ENCODE measurements around the gene PIEZO1.

Gene PIEZO1

DNA sequence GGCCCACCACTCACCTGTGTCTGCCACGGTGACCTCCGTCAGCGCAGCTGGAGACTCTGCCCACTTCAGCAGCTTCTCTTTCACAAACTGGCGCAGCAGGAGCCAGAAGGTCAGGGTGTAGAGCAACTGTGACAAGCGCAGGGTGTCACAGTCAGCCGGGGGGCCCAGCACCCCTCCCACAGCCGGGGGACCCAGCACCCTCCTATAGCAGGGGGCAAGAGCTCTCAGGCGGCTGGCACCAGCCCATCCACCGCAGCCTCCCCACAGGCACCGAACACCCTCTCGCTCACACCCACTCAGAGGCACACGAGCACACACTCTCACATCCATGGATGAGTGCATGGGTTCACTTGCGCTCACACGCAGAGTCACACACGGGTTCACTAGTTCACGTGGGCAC lies 49.9 kb downstream of the PIEZO1 start:
- no peak overlapping the region for H3K4me3 Mint-ChIP-seq

DNA sequence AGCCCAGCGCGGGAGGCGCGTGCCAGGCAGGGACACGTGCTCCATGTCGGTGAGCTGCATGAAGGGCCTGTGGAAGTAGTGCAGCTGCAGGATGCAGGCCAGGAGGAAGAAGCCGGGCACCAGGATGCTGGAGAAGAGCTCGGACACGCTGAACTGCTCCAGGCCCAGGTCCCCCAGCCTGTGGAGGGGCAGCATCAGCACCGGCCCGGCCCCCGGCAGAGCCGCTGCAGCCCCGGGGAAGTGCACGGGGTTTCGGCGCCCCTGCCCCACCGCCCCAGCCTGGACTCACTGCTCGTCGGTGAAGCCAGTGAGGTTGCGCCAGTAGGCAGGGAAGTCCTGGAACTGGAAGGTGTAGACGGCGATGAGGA lies 50.7 kb downstream of the PIEZO1 start:
- H3K9me3 Mint-ChIP-seq = no peaks in the 10 kb centered on the region
- H3K4me1 Mint-ChIP-seq = no peaks in the 10 kb centered on the region
- H3K4me3 Mint-ChIP-seq = no peak overlapping the region
- no peak overlapping the region for H3K27ac Mint-ChIP-seq
- no peaks in the 10 kb centered on the region for H3K36me3 Mint-ChIP-seq
- no peaks in the 10 kb centered on the region for H3K27me3 Mint-ChIP-seq

More for the DNA sequence above, 49.9 kb downstream of the PIEZO1 start:
- Mint-ChIP-seq H3K9me3 (no peaks in the 10 kb centered on the region), H3K27ac (no peak overlapping the region), H3K27me3 (no peaks in the 10 kb centered on the region), H3K4me1 (no peaks in the 10 kb centered on the region), H3K36me3 (no peaks in the 10 kb centered on the region)

DNA sequence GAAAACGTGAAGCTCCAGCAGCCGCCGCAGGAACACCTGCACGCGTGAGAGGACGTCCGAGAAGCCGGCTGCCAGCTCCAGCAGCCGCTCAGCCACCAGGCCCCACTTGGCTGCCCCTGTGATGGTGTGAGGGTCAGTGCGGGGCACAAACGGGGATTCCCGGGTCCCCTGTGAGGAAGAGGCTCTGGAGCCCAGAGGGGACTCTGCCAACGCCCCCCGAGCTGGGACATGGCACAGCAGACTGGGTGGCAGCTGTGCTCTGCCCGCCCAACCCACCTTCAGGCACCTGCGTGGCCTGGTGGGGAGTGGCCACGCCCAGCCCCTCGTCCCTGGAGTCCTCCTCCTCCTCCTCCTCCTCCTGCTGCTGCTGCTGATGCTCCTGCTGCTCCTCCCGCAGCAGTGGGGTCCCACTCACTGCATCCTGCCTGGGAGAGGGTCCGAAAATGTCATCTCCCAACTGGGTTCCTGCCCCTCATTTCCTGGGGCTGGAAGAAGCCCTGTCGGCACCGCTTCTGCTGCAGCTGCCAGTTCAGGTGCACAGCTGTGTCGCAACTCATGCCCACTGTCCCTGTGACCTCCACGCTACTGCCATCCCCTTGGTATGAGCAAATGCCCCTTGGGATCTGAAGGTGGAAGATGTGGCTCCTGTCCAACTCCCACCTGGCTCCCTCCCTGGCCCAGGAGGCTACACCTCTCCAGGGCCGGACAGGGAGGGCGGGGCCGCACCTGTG lies 51.2 kb downstream of the PIEZO1 start:
- Mint-ChIP-seq H3K4me1 (no peaks in the 10 kb centered on the region), H3K27me3 (no peaks in the 10 kb centered on the region), H3K4me3 (no peak overlapping the region), H3K9me3 (no peaks in the 10 kb centered on the region), H3K27ac (no peak overlapping the region), H3K36me3 (no peaks in the 10 kb centered on the region)

DNA sequence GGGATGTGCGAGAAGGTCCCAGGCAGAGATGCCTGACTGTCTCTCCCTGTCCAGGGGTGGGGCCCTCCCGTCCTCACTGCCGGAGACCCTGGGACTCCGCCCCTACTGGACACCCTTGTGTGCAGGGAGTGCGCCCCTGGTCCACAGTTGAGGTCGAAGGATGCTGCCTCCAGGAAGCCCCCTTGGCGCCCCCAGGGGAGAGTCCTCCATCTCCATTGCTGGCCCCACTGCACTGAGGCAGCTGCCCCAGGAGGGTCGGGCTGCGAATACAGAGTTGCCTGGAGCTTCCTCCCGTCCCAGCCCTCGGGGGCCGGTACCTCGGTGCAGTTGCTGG lies 52.1 kb downstream of the PIEZO1 start:
- Mint-ChIP-seq H3K27me3 (no peaks in the 10 kb centered on the region), H3K4me3 (no peak overlapping the region), H3K4me1 (no peaks in the 10 kb centered on the region), H3K9me3 (no peaks in the 10 kb centered on the region), H3K27ac (no peak overlapping the region), H3K36me3 (no peaks in the 10 kb centered on the region)

DNA sequence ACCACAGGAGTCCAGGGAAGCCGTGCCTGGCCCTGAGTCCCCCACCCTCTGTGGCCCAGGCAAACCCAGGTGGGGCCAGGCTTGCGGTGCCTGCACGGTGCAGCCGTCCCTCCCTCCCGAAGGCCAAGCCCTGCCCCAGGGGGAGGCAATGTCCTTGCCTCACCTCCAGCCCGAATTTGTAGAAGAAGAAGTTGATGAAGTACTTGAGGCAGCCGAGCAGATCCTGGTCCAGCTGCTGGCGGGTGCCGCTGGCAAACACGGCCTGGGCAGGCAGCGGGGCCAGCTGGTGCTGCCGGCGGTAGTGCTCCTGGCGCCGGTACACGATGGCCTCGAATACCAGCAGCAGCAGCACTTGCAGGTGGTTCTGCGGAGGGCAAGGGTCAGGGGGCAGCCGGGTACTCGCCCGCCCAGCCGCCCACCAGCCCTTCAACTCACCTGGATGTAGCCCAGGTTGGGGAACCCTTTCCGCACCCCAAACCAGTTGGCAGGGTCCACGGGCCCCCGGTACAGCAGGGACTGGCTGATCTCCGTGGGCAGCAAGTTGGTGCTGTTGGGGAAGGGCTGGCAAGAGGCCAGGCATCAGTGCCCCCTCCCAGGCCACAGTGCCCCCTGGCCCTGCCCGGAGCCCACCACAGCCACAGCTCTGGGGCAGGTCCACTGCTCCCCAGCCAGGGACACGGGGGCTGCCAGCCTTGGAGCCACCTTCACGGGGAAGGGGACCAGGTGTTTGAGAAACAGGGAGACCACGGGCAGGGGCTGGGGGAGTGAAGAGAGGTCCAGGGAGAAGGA lies 52.7 kb downstream of the PIEZO1 start:
- Mint-ChIP-seq H3K4me3 (no peak overlapping the region), H3K27ac (no peak overlapping the region)

DNA sequence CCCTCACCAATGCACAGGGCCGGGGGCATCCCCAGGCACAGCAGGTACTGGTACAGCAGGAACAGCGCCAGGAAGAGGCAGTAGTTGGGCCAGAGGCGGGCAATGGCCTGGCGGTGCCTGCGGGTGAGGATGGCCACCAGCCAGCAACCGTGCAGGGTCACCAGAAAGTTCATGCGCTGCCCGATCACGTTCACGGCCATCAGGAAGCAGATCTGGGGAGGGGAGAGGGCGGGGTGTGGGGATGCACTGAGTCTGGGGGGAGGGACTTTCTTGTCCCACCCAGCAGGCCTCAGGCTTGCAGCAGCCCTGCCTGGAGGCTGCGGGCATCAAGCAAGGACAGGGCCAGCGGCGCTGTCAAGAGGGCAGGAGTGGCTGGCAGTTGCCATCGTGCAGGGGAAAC lies 53.3 kb downstream of the PIEZO1 start:
- no peak overlapping the region for H3K4me3 Mint-ChIP-seq
- H3K36me3 Mint-ChIP-seq = no peaks in the 10 kb centered on the region
- no peaks in the 10 kb centered on the region for H3K27me3 Mint-ChIP-seq
- H3K4me1 Mint-ChIP-seq = no peaks in the 10 kb centered on the region
- H3K9me3 Mint-ChIP-seq = no peaks in the 10 kb centered on the region
- H3K27ac Mint-ChIP-seq = no peak overlapping the region

More for the DNA sequence above, 52.7 kb downstream of the PIEZO1 start:
- no peaks in the 10 kb centered on the region for H3K9me3 Mint-ChIP-seq
- no peaks in the 10 kb centered on the region for H3K27me3 Mint-ChIP-seq
- H3K36me3 Mint-ChIP-seq = no peaks in the 10 kb centered on the region
- H3K4me1 Mint-ChIP-seq = no peaks in the 10 kb centered on the region

DNA sequence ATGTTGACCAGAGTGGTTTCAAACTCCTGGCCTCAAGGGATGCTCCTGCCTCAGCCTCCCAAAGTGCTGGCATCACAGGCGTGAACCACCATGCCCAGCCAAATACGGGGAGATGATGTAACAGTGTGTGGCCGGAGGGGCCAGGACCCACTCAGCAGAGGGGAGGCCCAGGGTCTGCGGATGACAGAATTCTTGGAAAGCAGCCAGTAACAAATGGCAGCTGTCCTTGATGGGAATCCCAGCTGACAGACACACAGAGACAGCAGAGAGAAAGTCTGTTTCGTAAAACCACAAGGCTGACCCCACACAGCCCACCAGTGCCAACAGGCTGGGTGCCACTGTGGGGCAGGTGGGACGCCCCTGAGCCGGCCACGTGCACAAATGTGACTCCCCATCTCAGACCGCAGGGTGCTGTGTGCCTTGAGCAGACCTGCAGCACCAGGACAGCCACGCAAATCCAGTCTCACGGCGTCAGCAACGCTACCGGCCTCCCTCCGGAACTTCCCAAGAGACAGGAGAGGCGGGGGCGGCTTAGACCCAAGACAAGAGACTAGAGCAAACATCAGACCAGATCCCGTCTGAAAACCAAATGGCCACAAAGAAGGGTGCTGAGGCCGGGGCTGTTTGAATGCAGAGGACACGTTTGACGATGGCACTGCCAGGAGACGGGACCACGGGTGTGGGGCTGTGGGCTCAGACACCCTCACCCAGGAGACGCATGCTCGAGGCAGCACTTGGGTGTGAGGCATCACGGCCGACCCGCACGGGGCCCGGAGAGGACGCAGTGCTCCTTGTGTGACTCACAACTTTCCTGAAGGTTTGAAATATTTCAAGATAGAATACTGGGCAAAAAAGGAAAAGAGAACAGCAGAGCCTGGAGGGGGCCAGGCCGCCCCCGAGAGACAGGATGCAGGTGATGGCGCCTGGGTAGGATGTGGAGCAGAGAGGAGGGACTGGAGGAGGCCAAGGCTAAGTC lies 54.1 kb downstream of the PIEZO1 start:
- H3K27ac Mint-ChIP-seq = peak overlapping the region; percentile 30
- peak overlapping the region; percentile 11 for H3K4me3 Mint-ChIP-seq
- H3K27me3 Mint-ChIP-seq = no peaks in the 10 kb centered on the region
- H3K36me3 Mint-ChIP-seq = no peaks in the 10 kb centered on the region
- H3K4me1 Mint-ChIP-seq = no peaks in the 10 kb centered on the region
- H3K9me3 Mint-ChIP-seq = no peaks in the 10 kb centered on the region

DNA sequence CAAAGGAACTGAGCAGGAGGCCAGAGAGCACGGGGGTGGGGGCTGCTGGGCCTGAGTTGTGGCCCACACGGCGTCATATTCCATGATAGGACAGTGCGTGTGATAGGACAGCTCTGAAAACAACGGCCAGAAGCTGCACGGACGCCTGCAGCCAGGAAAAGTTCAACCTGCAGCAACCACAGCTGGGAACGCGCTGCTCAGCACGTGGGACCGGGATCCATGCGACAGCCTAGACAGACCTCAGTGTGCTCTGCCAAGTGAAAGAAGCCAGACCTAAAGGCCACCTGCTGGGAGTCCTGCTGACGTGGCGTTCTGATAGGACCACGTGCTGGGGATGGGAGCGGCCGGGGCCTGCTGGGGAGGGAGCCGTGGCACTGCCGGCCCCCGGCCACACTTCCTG lies 57.1 kb downstream of the PIEZO1 start:
- Mint-ChIP-seq H3K9me3 (no peaks in the 10 kb centered on the region), H3K27ac (no peak overlapping the region), H3K4me3 (no peak overlapping the region), H3K36me3 (no peaks in the 10 kb centered on the region), H3K27me3 (no peaks in the 10 kb centered on the region), H3K4me1 (no peaks in the 10 kb centered on the region)

DNA sequence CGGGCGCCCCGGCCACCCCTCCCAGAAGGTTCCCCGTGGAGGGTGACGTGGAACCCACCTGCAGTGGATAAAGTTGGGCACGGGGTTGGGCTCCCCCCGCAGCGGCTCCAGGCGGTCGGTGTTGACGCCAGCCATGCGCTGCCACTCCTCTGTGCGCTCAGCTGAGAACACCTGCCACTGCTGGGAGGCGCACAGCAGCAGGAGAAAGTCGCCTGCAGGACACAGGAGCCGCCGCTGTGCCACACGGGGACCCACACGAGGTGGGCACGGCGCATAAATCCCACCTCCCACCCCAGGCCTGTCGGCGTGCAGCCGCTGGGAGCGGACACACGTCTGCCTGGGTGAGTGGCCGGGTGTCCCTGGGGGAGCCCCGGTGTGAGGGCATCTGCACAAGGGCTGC lies 58.0 kb downstream of the PIEZO1 start:
- no peaks in the 10 kb centered on the region for H3K27me3 Mint-ChIP-seq
- no peaks in the 10 kb centered on the region for H3K4me1 Mint-ChIP-seq
- H3K27ac Mint-ChIP-seq = no peak overlapping the region
- H3K4me3 Mint-ChIP-seq = no peak overlapping the region
- no peaks in the 10 kb centered on the region for H3K9me3 Mint-ChIP-seq
- no peaks in the 10 kb centered on the region for H3K36me3 Mint-ChIP-seq

DNA sequence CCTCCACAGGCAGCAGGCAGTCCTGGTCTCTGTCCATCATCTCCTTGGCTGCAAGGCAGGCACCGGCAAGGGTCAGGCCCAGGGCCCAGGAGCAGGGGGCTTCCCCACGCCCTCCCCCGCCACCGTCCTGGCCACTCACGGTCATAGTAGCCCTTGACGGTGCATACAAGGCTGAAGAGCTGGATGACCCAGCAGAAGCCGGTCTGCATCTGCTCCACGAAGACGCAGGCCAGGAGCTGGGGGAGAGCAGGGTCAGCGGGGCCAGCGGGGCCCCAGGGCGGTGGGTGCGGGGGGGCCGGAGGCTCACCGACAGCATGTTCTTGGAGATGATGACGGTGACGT lies 58.6 kb downstream of the PIEZO1 start:
- no peak overlapping the region for H3K27ac Mint-ChIP-seq
- no peak overlapping the region for H3K4me3 Mint-ChIP-seq
- no peaks in the 10 kb centered on the region for H3K27me3 Mint-ChIP-seq
- H3K36me3 Mint-ChIP-seq = no peaks in the 10 kb centered on the region
- H3K4me1 Mint-ChIP-seq = no peaks in the 10 kb centered on the region
- no peaks in the 10 kb centered on the region for H3K9me3 Mint-ChIP-seq

DNA sequence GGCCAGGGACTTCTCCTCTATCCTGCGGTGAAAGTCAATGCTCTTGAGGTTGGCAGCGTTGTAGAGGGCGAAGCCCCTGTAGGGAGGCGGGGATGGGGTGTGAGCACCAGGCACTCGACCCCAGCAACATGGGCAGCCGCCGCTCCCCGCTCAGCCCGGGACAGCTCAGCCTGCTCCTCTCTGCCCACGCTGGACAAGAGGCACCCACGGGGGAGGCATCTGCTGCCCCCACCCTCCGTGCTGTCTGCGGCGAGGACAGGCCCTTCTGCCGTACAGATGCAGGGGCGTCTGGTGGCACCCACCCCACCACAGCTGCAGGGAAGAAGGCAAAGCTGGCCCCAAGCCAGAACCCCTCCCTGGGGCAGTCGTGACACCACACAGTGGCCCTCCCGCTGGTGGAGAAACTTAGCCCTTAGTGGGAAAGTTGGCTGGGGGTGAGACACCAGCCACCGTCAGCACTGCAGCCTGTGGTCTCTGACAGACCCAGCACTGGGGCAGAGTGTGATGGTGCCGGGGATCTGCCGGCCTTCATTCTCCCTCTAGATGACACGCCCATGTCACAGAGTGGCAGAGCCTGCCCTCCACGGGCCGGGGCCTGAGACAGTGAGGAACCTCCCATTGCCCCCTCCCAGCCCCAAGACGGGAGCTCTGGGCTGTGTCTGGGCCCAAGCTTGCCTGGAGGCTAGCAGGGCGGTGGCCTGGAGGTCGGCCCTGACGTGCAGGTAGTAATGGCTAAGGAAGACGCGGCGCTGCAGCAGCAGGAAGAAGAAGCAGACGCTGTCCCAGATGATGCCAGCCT lies 59.2 kb downstream of the PIEZO1 start:
- Mint-ChIP-seq H3K9me3 (no peaks in the 10 kb centered on the region), H3K4me3 (no peak overlapping the region), H3K36me3 (no peaks in the 10 kb centered on the region)

DNA sequence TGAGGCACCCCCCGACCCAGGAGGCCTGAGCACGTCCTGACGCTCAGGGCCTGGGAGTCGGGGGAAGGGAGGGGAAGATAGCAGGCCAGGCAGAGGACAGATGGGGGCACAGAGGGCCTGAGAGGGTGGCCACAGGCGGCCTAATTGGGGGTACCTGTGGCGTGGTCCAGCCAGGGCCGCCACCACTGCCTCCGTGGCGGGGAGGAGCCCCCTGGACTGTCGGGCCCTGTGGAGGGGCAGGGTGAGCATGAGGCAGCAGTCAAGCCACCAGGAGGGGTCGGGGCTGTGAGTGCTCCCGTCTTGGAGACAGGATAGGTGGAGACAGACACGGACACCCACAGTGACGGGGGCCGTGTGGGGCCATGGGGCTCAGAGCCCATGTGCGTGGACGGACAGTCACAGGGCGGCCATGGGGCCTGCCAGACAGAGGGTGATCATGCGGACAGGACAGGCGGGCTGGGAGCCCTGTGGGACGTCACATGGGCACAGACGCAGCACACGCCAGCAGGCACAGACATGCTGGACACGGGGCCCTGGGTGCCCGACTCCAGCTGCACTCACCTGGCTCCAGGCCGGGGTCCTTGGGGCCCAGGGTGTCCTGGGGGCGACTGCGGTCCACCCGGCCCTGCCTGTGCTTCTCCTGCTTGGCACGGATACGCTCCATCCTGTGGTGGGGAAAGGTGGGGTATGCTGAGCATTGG lies 60.0 kb downstream of the PIEZO1 start:
- no peak overlapping the region for H3K4me3 Mint-ChIP-seq
- H3K27ac Mint-ChIP-seq = no peak overlapping the region
- H3K4me1 Mint-ChIP-seq = no peaks in the 10 kb centered on the region
- no peaks in the 10 kb centered on the region for H3K27me3 Mint-ChIP-seq
- H3K36me3 Mint-ChIP-seq = peaks cover 1% of the 10 kb centered on the region
- H3K9me3 Mint-ChIP-seq = no peaks in the 10 kb centered on the region

More for the DNA sequence above, 59.2 kb downstream of the PIEZO1 start:
- H3K4me1 Mint-ChIP-seq = no peaks in the 10 kb centered on the region
- no peak overlapping the region for H3K27ac Mint-ChIP-seq
- no peaks in the 10 kb centered on the region for H3K27me3 Mint-ChIP-seq

DNA sequence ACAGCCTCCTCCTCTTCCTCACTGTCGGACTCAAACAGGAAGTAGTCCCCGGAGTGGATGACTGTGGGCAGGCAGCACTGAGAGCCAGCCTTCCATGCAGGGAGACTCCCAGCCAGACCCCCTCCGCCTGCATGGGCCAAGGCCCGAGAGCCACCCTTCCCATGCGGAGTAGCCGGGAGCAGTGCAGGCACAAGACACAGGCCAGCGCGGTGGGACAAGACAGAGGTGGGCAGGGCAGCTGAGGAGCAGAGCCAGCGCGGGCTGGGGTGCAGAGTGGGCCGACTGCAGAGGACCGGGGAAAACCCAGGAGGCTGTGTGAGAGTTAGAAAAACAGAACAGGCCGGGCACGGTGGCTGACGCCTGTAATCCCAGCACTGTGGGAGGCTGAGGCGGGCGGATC lies 61.1 kb downstream of the PIEZO1 start:
- Mint-ChIP-seq H3K27me3 (no peaks in the 10 kb centered on the region), H3K27ac (no peak overlapping the region), H3K9me3 (no peaks in the 10 kb centered on the region), H3K4me1 (no peaks in the 10 kb centered on the region), H3K36me3 (peaks cover 3% of the 10 kb centered on the region), H3K4me3 (no peak overlapping the region)

DNA sequence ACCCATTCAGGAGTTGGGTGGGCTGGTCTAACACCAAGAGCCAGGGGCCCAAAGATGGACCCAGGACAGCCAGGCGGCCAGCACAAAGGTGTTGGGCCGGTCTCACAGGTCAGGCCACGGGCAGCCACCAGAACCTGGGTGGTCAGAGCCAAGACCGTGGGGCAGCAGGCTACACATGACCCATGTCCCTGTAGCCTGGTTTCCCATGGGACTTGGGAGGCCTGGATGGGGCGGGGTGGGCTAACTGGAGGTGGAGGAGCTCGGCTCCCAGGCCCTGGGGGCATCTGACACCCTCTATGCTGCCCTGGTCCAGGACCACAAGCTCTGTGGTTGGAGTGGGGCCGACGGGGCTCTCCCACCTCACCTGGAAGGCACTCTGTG lies 61.5 kb downstream of the PIEZO1 start:
- no peak overlapping the region for H3K4me3 Mint-ChIP-seq
- no peak overlapping the region for H3K27ac Mint-ChIP-seq
- no peaks in the 10 kb centered on the region for H3K27me3 Mint-ChIP-seq
- peaks cover 3% of the 10 kb centered on the region for H3K36me3 Mint-ChIP-seq
- no peaks in the 10 kb centered on the region for H3K9me3 Mint-ChIP-seq
- H3K4me1 Mint-ChIP-seq = no peaks in the 10 kb centered on the region
